Lower lobe of right lung (tissue), 2 donors: ENCODE measurements around the gene ZNF511. TPM values are rescaled to one million over a fixed set of nuclear protein-coding genes. Genes with fewer than 3 reads are reported as not detected.
"Not testable (repeated sequence)": the region's sequence is repeated elsewhere in the genome, so short reads cannot be mapped to it uniquely, and the experiment has no call there.

Source experiments
- ATAC-seq, 2 donors: fragments of 200-7000 bp; cut with Tn5 transposase; one replicate each; pipeline ENCODE4 v1.9.1; 2020 to 2022; ENCODE audit warnings: mild to moderate bottlenecking in 2 of 2, moderate library complexity in 2 of 2
- DNase-seq: peaks from one replicate; pipeline ENCODE4 v3.0.0-alpha.2; 2020
- H3K27ac ChIP-seq: fragments of 200-600 bp; one replicate; pipeline ENCODE4 v1.8.0; 2022
- H3K27me3 ChIP-seq: fragments of 200-600 bp; one replicate; pipeline ENCODE4 v1.8.0; 2022; ENCODE audit warnings: low read depth
- H3K36me3 ChIP-seq: fragments of 200-600 bp; one replicate; pipeline ENCODE4 v1.8.0; 2022; ENCODE audit warnings: mild to moderate bottlenecking
- H3K4me1 ChIP-seq: fragments of 200-600 bp; one replicate; pipeline ENCODE4 v1.8.0; 2022
- H3K4me3 ChIP-seq: fragments of 200-600 bp; one replicate; pipeline ENCODE4 v1.8.0; 2022; ENCODE audit warnings: mild to moderate bottlenecking
- H3K9me3 ChIP-seq: fragments of 200-600 bp; one replicate; pipeline ENCODE4 v1.8.0; 2022
- CTCF ChIP-seq: fragments of 200-600 bp; IDR thresholded peaks from one replicate; pipeline ENCODE4 v1.8.0; 2022; ENCODE audit warnings: antibody characterized with exemption, mild to moderate bottlenecking
- intact Hi-C: fragments of 100-400 bp; cut with DNase I; formaldehyde crosslinking; loops from one replicate; pipeline ENCODE4 v1.11.0; 2022
- total RNA-seq: library from RNA; stranded (reverse); fragmentation: NEBNext Ultra II Directional; extraction: Animal tissue kit (Norgen Biotek cat#: 25700); gene quantifications from one replicate; pipeline ENCODE4 v1.2.1, GENCODE V29; 2021
- donor health status: DM: no; HTN: yes; CAD: no; lungs with severe emphysema.

ZNF511 gene
- total RNA-seq, 1 donor from 2014 or later: 44.8 TPM

GRCh38 chr10:133263674-133264073 is 45.0 kb upstream of the ZNF511 start:
- no peak for TF ChIP-seq CTCF
- Histone ChIP-seq H3K4me1 (peaks cover 43% of the 10 kb centered on the region), H3K27ac (no peak overlapping the region), H3K9me3 (no peaks in the 10 kb centered on the region), H3K36me3 (no peaks in the 10 kb centered on the region), H3K27me3 (no peaks in the 10 kb centered on the region), H3K4me3 (no peak overlapping the region)
- DNase-seq: no peak
- ATAC-seq: no peak
- intact Hi-C loops: no loop called here

DNA sequence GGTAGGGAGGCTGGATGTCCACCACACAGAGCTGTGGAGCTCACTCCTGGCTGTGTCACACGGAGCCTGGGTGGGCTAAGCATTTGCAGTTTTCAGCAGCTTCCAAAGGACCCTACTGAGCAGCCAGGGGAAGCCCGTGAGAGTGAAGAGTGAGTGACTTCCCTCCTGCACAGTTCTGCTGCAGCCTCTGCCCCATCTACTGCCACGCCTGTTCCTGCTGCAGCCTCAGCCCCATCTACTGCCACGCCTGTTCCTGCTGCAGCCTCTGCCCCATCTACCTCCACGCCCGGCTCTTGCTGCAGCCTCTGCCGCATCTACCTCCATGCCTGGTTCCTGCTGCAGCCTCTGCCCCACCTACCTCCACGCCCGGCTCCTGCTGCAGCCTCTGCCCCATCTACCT is 44.3 kb upstream of the ZNF511 start:
- no peak for TF ChIP-seq CTCF
- intact Hi-C loops: no loop called here
- DNase-seq: no peak

DNA sequence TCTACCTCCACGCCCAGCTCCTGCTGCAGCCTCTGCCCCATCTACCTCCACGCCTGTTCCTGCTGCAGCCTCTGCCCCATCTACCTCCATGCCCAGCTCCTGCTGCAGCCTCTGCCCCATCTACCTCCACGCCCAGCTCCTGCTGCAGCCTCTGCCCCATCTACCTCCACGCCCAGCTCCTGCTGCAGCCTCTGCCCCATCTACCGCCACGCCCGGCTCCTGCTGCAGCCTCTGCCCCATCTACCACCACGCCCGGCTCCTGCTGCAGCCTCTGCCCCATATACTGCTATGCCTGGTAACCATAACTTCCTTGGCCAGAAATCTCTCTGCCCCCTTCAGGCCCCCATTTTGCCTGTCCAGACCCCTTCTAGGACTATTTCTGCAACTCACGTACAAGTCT is 43.7 kb upstream of the ZNF511 start:
- intact Hi-C loops, H3K4me3 ChIP-seq, DNase-seq, H3K27ac ChIP-seq, H3K27me3 ChIP-seq, ATAC-seq, H3K9me3 ChIP-seq: not testable (repeated sequence)
- peaks cover 30% of the 10 kb centered on the region for H3K4me1 ChIP-seq
- peaks cover 13% of the 10 kb centered on the region for H3K36me3 ChIP-seq

More for the DNA sequence above, 44.3 kb upstream of the ZNF511 start:
- no peak overlapping the region for H3K4me3 ChIP-seq
- no peak for ATAC-seq
- peaks cover 36% of the 10 kb centered on the region for H3K4me1 ChIP-seq
- no peak overlapping the region for H3K27ac ChIP-seq
- H3K36me3 ChIP-seq: peaks cover 8% of the 10 kb centered on the region
- H3K9me3 ChIP-seq: no peaks in the 10 kb centered on the region
- no peaks in the 10 kb centered on the region for H3K27me3 ChIP-seq

DNA sequence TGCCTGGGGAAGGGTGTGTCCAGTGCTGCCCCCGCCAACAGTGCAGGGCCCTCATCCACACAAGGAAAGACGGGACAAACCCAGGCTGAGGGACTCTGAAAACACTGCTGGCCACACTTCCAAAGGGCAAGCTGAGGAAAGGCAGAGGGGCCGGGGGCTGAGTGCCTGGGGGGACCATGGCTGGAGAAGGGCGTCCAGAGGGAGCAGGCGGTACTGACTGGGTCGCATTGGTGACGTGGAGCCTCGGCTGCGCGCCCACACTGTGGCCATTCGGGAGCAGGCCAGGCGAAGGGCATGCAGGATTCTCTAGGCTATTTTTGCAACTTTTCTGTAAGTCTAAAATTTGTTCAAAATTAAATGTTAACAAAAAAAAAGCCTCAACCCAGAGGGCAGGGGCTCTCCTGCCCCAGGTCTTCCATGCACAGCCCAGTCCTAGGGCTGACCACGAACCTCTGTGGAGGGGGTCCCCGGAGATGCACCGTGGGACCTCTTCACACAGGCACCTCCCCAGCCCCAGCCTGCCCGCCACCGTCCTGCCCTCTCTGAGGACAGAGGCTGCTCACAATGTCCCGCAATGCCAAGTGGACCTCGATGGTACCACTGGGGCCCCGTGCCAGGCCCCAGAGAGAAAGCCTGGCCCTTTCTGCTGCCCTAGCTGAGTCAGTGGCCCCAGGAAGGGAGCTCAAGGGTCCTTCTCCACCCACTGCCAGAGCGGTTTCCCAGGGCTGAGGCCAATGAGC is 42.5 kb upstream of the ZNF511 start:
- TF ChIP-seq CTCF: no peak
- Histone ChIP-seq H3K4me3 (no peak overlapping the region), H3K36me3 (peaks cover 21% of the 10 kb centered on the region), H3K27ac (no peak overlapping the region), H3K4me1 (peaks cover 20% of the 10 kb centered on the region), H3K9me3 (no peaks in the 10 kb centered on the region), H3K27me3 (no peaks in the 10 kb centered on the region)
- ATAC-seq: no peak
- intact Hi-C loops: no loop called here
- DNase-seq: no peak

DNA sequence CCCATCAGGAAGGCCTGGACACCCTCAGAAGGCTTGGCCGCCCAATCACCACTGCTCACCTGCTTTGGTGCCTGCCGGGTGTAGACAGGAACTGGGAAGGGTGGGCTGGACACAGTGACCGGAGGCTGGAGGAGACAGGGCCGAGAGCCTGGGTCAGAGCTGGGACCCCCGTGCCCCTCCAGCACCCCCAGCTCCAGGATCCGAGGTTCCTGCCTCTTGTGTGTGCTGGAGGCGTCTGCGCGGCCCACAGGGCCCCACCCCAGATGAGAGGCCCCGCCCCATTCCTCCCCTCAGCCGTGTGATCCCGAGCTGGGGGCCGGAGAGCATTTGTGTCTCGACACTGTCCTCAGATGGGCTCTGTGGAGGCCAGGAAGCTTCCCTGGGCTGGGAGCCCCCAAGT is 41.4 kb upstream of the ZNF511 start:
- ATAC-seq (no peak), DNase-seq (no peak)
- TF ChIP-seq CTCF: no peak
- Histone ChIP-seq H3K4me1 (peaks cover 15% of the 10 kb centered on the region), H3K9me3 (no peaks in the 10 kb centered on the region), H3K4me3 (no peak overlapping the region), H3K27ac (no peak overlapping the region), H3K36me3 (peaks cover 21% of the 10 kb centered on the region), H3K27me3 (no peaks in the 10 kb centered on the region)
- intact Hi-C loops: no loop called here

DNA sequence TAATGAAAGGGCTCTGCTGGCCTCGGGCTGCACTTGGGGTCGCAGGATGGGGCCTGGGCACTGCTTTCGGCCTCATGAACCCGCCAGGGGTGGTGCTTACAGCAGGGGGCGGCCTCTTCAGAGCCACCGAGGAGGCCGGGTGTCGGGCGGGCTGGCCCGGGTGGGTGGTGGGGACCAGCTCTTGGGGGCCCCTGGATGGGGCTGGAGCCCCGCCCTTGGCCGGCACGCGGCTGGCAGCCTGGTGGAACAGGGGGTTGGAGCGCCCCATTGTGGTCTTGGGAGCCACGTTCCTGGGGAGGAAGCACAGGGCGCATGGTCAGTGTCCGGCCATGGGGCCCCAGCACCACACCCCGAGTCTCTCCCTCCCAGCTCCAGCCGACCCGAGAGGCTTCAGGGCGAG is 40.9 kb upstream of the ZNF511 start:
- Histone ChIP-seq H3K4me3 (no peak overlapping the region), H3K4me1 (peaks cover 10% of the 10 kb centered on the region), H3K36me3 (peaks cover 21% of the 10 kb centered on the region), H3K9me3 (no peaks in the 10 kb centered on the region), H3K27ac (no peak overlapping the region), H3K27me3 (no peaks in the 10 kb centered on the region)
- intact Hi-C loops: no loop called here
- DNase-seq (no peak), ATAC-seq (no peak)
- TF ChIP-seq CTCF: no peak
